CD4-positive, alpha-beta T cell treated with Interleukin-2 at 100 ng/mL for 4 hours (primary cell): ENCODE results near the gene AP5S1.
"Not testable (repeated sequence)": the region's sequence is repeated elsewhere in the genome, so short reads cannot be mapped to it uniquely, and the experiment has no call there.

Source experiments
- DNase-seq: peaks from one replicate; pipeline ENCODE4 v3.0.0-alpha.2; 2020; ENCODE audit warnings: low spot score

AP5S1 gene

GRCh38 chr20:3812975-3813847, 7.1 kb upstream of the AP5S1 start:
- DNase-seq: no peak

- peak; percentile 29 for DNase-seq
These were observed 6.3 kb upstream of the AP5S1 start for GRCh38 chr20:3813848-3814581.

- no peak for DNase-seq
These were observed 5.3 kb upstream of the AP5S1 start for GRCh38 chr20:3814928-3815495.

GRCh38 chr20:3815703-3816315, 4.5 kb upstream of the AP5S1 start:
- DNase-seq: peak; percentile 57

- DNase-seq: no peak
These were observed 1.9 kb upstream of the AP5S1 start for GRCh38 chr20:3818155-3819151.

GRCh38 chr20:3819411-3820047, 818 bp upstream of the AP5S1 start:
- DNase-seq: no peak

- DNase-seq: no peak
These were observed 767 bp downstream of the AP5S1 start for GRCh38 chr20:3820901-3821727.

- DNase-seq: no peak
These were observed 1.6 kb downstream of the AP5S1 start for GRCh38 chr20:3821996-3822395.

- no peak for DNase-seq
These were observed 3.5 kb downstream of the AP5S1 start for GRCh38 chr20:3823881-3824280.

GRCh38 chr20:3825526-3825925, 5.2 kb downstream of the AP5S1 start:
- no peak for DNase-seq

- no peak for DNase-seq
These were observed 6.1 kb downstream of the AP5S1 start for GRCh38 chr20:3826420-3826819.

- DNase-seq: no peak
These were observed 8.5 kb downstream of the AP5S1 start for GRCh38 chr20:3828798-3829197.

GRCh38 chr20:3829891-3830290, 9.5 kb downstream of the AP5S1 start:
- not testable (repeated sequence) for DNase-seq

GRCh38 chr20:3836132-3836531, 15.8 kb downstream of the AP5S1 start:
- DNase-seq: no peak

- no peak for DNase-seq
These were observed 19.0 kb downstream of the AP5S1 start for GRCh38 chr20:3839328-3839727.

GRCh38 chr20:3840201-3840600, 19.9 kb downstream of the AP5S1 start:
- not testable (repeated sequence) for DNase-seq

GRCh38 chr20:3842348-3842930, 22.1 kb downstream of the AP5S1 start:
- DNase-seq: no peak

- no peak for DNase-seq
These were observed 23.1 kb downstream of the AP5S1 start for GRCh38 chr20:3843490-3843889.

GRCh38 chr20:3843990-3844619, 23.8 kb downstream of the AP5S1 start:
- DNase-seq: not testable (repeated sequence)
